Measurements from ENCODE around the gene SERINC3. TPM values are rescaled to one million over a fixed set of nuclear protein-coding genes. Genes with fewer than 3 reads are reported as not detected.

SERINC3 gene
- total and polyA plus RNA-seq, 2 of the 13 experiments (the other 11 are each of a cell fraction or from before 2014, with no cell fraction given): 82.0 to 226 TPM

GRCh38 chr20:44480097-44480496 lies 41.8 kb downstream of the SERINC3 start:
- WGBS (ENCODE audit: low lambda C conversion rate): 95% methylated on average over 18 of the region's 18 CpGs
- DNase-seq (ENCODE audit: low spot score): no peak
- Histone ChIP-seq H3K4me1 (ENCODE audit: insufficient read depth, low read length) (peaks cover 17% of the 10 kb centered on the region), H3K9me3 (ENCODE audit: low read length) (no peaks in the 10 kb centered on the region), H3K4me2 (ENCODE audit: low read depth, low read length) (no peak overlapping the region), H3K9ac (ENCODE audit: insufficient read depth, low read depth, low read length) (no peak overlapping the region), H3K36me3 (replicated peaks in 1 of 2; ENCODE audit: control insufficient read depth in 1 of 2, insufficient read depth in 2 of 2, low read length in 2 of 2) (peaks cover 13 to 39% of the 10 kb centered on the region in 2 experiments), H3K4me3 (replicated peaks in 1 of 3; ENCODE audit: insufficient read depth in 1 of 3, low read depth in 2 of 3, low read length in 3 of 3) (no peak overlapping the region), H3K27ac (ENCODE audit: extremely low read length, insufficient read depth, low read length) (no peak overlapping the region), H4K20me1 (ENCODE audit: insufficient read depth, low read length) (no peaks in the 10 kb centered on the region), H2AFZ (ENCODE audit: low read length) (no peak overlapping the region), H3K79me2 (ENCODE audit: insufficient read depth, low read length) (peaks cover 12% of the 10 kb centered on the region), H3K27me3 (ENCODE audit: control insufficient read depth in 1 of 2, insufficient read depth in 2 of 2, low read length in 2 of 2) (no peaks in the 10 kb centered on the region; a peak in 1 of 5 replicates)
- POLR2A ChIA-PET: interaction anchor here (1.1 kb wide), 1 partner anchor 23 kb away, joined by 3 read pairs; no protein-coding TSS in a partner anchor
- FAIRE-seq: no peak
- CTCF ChIA-PET (ENCODE audit: low intra/inter-chr PET ratio, low total read pairs): no interaction called here
- TF ChIP-seq ZNF768 (CRISPR knock-in tag; IDR thresholded peaks at IDR 0.05) (0 out of 2 replicates have a peak, but pooled peaks have one; percentile 14), AGO2 (optimal IDR thresholded peaks at IDR 0.05; ENCODE audit: low read depth, low read length) (peak; percentile 72), RCOR2 (CRISPR knock-in tag; IDR thresholded peaks at IDR 0.05) (no peak)
- intact Hi-C loops (cut with micrococcal nuclease; ENCODE audit: unreplicated experiment) (no loop called here), in situ Hi-C loops (cut with HindIII; ENCODE audit: extremely low pct_ligation_motif_present, low pct_unique_long_range_greater_than_20kb) (no loop called here)
- ATAC-seq: no peak
- no TSS peak for BruUV-seq (replicated peaks)

- H3K27ac ChIP-seq (ENCODE audit: extremely low read length, insufficient read depth, low read length): no peak overlapping the region
- intact Hi-C loops (cut with micrococcal nuclease; ENCODE audit: unreplicated experiment): no loop called here
- H3K79me2 ChIP-seq (ENCODE audit: insufficient read depth, low read length): peaks cover 12% of the 10 kb centered on the region
- peaks cover 21% of the 10 kb centered on the region for H3K4me1 ChIP-seq (ENCODE audit: insufficient read depth, low read length)
- no peak overlapping the region for H3K4me2 ChIP-seq (ENCODE audit: low read depth, low read length)
- BruUV-seq (replicated peaks): no TSS peak
- ChIA-PET POLR2A (interaction anchor here (0.6 to 1.1 kb wide), 2 partner anchors 23 to 44 kb away, joined by 3 read pairs; no protein-coding TSS in a partner anchor), CTCF (ENCODE audit: low intra/inter-chr PET ratio, low total read pairs) (no interaction called here)
- in situ Hi-C loops (cut with HindIII; ENCODE audit: extremely low pct_ligation_motif_present, low pct_unique_long_range_greater_than_20kb): loop anchor here (5.0 to 10.0 kb wide), 2 partner anchors 128 to 365 kb away; no protein-coding TSS in a partner anchor
- no peaks in the 10 kb centered on the region for H3K9me3 ChIP-seq (ENCODE audit: low read length)
- ATAC-seq (no peak), DNase-seq (ENCODE audit: low spot score) (no peak), FAIRE-seq (no peak)
- H3K9ac ChIP-seq (ENCODE audit: insufficient read depth, low read depth, low read length): no peak overlapping the region
- WGBS (ENCODE audit: low lambda C conversion rate): 90% methylated on average over 5 of the region's 5 CpGs
- H2AFZ ChIP-seq (ENCODE audit: low read length): no peak overlapping the region
- H3K27me3 ChIP-seq (ENCODE audit: control insufficient read depth in 1 of 2, insufficient read depth in 2 of 2, low read length in 2 of 2): no peaks in the 10 kb centered on the region; a peak in 1 of 5 replicates
- H4K20me1 ChIP-seq (ENCODE audit: insufficient read depth, low read length): no peaks in the 10 kb centered on the region
- peaks cover 13 to 38% of the 10 kb centered on the region in 2 experiments for H3K36me3 ChIP-seq (replicated peaks in 1 of 2; ENCODE audit: control insufficient read depth in 1 of 2, insufficient read depth in 2 of 2, low read length in 2 of 2)
- H3K4me3 ChIP-seq (replicated peaks in 1 of 3; ENCODE audit: insufficient read depth in 1 of 3, low read depth in 2 of 3, low read length in 3 of 3): no peak overlapping the region
- no peak for TF ChIP-seq PRPF4 (IDR thresholded peaks at IDR 0.05; ENCODE audit: low read depth, low read length, poor library complexity, severe bottlenecking)
- no peak for TF ChIP-seq SKIL (CRISPR knock-in tag; IDR thresholded peaks at IDR 0.05; ENCODE audit: borderline replicate concordance)
- no peak for TF ChIP-seq ZZZ3 (CRISPR knock-in tag; IDR thresholded peaks at IDR 0.05; ENCODE audit: borderline replicate concordance)
- no peak for TF ChIP-seq ZNF337 (CRISPR knock-in tag; IDR thresholded peaks at IDR 0.05; ENCODE audit: borderline replicate concordance, low read depth)
- no peak for TF ChIP-seq TEAD2 (CRISPR knock-in tag; IDR thresholded peaks at IDR 0.05)
- no peak for TF ChIP-seq PHF20 (CRISPR knock-in tag; IDR thresholded peaks at IDR 0.05)
- TF ChIP-seq DMAP1 (CRISPR knock-in tag; IDR thresholded peaks at IDR 0.05): no peak
- no peak for TF ChIP-seq ZNF891 (CRISPR knock-in tag; IDR thresholded peaks at IDR 0.05)
- no peak for TF ChIP-seq ZBTB3 (CRISPR knock-in tag; IDR thresholded peaks at IDR 0.05; ENCODE audit: borderline replicate concordance, low read depth)
- TF ChIP-seq ZNF607 (CRISPR knock-in tag; IDR thresholded peaks at IDR 0.05; ENCODE audit: borderline replicate concordance): no peak
- no peak for TF ChIP-seq RBFOX2 (IDR thresholded peaks at IDR 0.05; ENCODE audit: low read depth, low read length)
These were observed 42.2 kb downstream of the SERINC3 start for GRCh38 chr20:44479643-44480042.
